A673 (cell line): Measurements from ENCODE around the gene CERS6.

ENCODE experiments used
- CTCF ChIP-seq: fragments of 300-800, 200-600 bp; sonication (generic); conservative IDR thresholded peaks from 2 replicates; pipeline ENCODE4 v1.5.1; 2017; ENCODE audit warnings: low read depth, mild to moderate bottlenecking, antibody characterized with exemption, low read length, moderate library complexity, mixed read lengths
- EZH2 ChIP-seq: fragments of 200-600 bp; sonication (generic); IDR thresholded peaks from 2 replicates; pipeline ENCODE4 v1.6.1; 2017; ENCODE audit warnings: borderline replicate concordance, low read depth, mild to moderate bottlenecking, mixed read lengths, antibody characterized with exemption, low read length; ENCODE audit not compliant: poor library complexity, severe bottlenecking

- TF ChIP-seq CTCF (no peak), EZH2 (no peak)
Observed at GRCh38 chr2:168534926-168535325, 78.9 kb downstream of the CERS6 start.
